ENCODE results near the gene MUC13. TPM values are rescaled to one million over a fixed set of nuclear protein-coding genes. Genes with fewer than 3 reads are reported as not detected.

Gene MUC13, protein sequence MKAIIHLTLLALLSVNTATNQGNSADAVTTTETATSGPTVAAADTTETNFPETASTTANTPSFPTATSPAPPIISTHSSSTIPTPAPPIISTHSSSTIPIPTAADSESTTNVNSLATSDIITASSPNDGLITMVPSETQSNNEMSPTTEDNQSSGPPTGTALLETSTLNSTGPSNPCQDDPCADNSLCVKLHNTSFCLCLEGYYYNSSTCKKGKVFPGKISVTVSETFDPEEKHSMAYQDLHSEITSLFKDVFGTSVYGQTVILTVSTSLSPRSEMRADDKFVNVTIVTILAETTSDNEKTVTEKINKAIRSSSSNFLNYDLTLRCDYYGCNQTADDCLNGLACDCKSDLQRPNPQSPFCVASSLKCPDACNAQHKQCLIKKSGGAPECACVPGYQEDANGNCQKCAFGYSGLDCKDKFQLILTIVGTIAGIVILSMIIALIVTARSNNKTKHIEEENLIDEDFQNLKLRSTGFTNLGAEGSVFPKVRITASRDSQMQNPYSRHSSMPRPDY
- total RNA-seq (1 to 10 TPM; 1.2 to 9.9 (median 3.5) TPM), polyA plus RNA-seq (1 to 10 TPM; 2.8 to 8.2 TPM)

- Histone ChIP-seq H3K9me3 (no peaks in the 10 kb centered on the region), H3K4me1 (no peaks in the 10 kb centered on the region), H3K27me3 (no peaks in the 10 kb centered on the region), H3K4me3 (no peak within 1 kb of the TSS), H3K27ac (peak within 1 kb of the TSS in 1 of 4 donors; percentile 7), H3K36me3 (no peaks in the 10 kb centered on the region)
- intact Hi-C loops (cut with DNase I) = loop anchor here in 1 of 3 donors (10.0 kb wide), 2 partner anchors 50 to 500 kb away; no protein-coding TSS in a partner anchor
- 48 to 58% methylated on average over 5 of the region's 5 CpGs for WGBS, 2 donors
- ATAC-seq (peak in 3 of 4 donors; percentile 44 to 67 (median 64)), FAIRE-seq (peak; percentile 72), DNase-seq (no peak)
- TF ChIP-seq, protein P1, sequence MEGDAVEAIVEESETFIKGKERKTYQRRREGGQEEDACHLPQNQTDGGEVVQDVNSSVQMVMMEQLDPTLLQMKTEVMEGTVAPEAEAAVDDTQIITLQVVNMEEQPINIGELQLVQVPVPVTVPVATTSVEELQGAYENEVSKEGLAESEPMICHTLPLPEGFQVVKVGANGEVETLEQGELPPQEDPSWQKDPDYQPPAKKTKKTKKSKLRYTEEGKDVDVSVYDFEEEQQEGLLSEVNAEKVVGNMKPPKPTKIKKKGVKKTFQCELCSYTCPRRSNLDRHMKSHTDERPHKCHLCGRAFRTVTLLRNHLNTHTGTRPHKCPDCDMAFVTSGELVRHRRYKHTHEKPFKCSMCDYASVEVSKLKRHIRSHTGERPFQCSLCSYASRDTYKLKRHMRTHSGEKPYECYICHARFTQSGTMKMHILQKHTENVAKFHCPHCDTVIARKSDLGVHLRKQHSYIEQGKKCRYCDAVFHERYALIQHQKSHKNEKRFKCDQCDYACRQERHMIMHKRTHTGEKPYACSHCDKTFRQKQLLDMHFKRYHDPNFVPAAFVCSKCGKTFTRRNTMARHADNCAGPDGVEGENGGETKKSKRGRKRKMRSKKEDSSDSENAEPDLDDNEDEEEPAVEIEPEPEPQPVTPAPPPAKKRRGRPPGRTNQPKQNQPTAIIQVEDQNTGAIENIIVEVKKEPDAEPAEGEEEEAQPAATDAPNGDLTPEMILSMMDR (IDR thresholded peaks at IDR 0.05) = no peak
Measured at GRCh38 chr3:124934577-124934976, at the start of gene MUC13. Gene MUC13, minus strand, starts transcription at chr3:124934751. Its CDS starts 39 bp downstream, at chr3:124934712.

DNA sequence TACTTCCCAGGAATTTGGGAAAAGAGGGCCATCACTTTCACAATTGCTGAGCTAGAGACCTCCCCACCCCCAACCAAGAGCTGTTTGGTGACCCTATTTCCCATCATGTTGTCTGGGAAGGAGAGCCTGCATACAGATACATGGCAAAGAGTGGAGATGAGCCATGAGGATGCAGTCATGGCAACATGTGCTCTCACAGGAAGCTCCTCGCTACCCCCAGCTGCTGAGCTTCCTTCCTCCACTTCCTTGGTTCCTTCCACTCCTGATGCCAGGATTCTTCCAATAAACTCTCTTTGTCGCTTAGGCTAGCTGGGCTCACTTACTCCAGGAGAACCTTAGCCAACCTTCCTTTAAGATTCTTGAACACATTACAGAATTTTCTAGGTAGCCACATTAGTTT is 48.3 kb upstream of the MUC13 start:
- H3K36me3 ChIP-seq = no peaks in the 10 kb centered on the region
- H3K4me1 ChIP-seq = no peaks in the 10 kb centered on the region
- TF ChIP-seq, protein P1 (IDR thresholded peaks at IDR 0.05) = no peak
- no peak for DNase-seq
- ATAC-seq = no peak
- FAIRE-seq = no peak
- no peak overlapping the region for H3K4me3 ChIP-seq
- no peaks in the 10 kb centered on the region for H3K27me3 ChIP-seq
- no peak overlapping the region for H3K27ac ChIP-seq
- no peaks in the 10 kb centered on the region for H3K9me3 ChIP-seq
- 90 to 92% methylated on average over 2 of the region's 2 CpGs for WGBS, 2 donors
- intact Hi-C loops (cut with DNase I) = loop anchor here in 1 of 3 donors (10.0 kb wide), 1 partner anchor 48 kb away; the partner anchor contains the start of gene MUC13

- whole genome bisulfite sequencing, 2 donors = 78 to 84% methylated on average over 5 of the region's 5 CpGs
- FAIRE-seq (no peak), DNase-seq (no peak), ATAC-seq (no peak)
- Histone ChIP-seq H3K9me3 (no peaks in the 10 kb centered on the region), H3K27me3 (no peaks in the 10 kb centered on the region), H3K4me1 (no peaks in the 10 kb centered on the region), H3K36me3 (no peaks in the 10 kb centered on the region), H3K27ac (no peak overlapping the region), H3K4me3 (no peak overlapping the region)
- TF ChIP-seq, protein P1 (IDR thresholded peaks at IDR 0.05) = no peak
- intact Hi-C loops (cut with DNase I) = loop anchor here in 1 of 3 donors (10.0 kb wide), 1 partner anchor 47 kb away; the partner anchor contains the start of gene MUC13
Measured at GRCh38 chr3:124981472-124981871, 46.9 kb upstream of the MUC13 start.

DNA sequence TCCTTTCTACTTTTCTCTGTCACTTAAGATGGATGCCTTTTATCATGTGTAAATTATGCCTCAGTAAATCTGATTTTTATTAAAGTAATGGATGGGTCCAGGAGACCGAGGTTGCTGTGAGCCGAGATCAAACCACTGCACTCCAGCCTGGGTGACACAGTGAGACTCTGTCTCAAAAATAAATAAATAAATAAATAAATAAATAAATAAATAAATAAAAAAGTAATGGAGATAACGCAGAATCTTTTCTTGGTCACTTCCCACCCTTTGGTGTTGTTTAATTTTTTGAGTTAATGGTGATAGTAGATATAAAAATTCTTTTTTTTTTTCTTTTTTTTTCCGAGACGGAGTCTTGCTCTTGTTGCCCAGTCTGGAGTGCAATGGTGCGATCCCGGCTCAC is 44.1 kb upstream of the MUC13 start:
- TF ChIP-seq, protein P1 (IDR thresholded peaks at IDR 0.05) = no peak
- Histone ChIP-seq H3K9me3 (no peaks in the 10 kb centered on the region), H3K27me3 (no peaks in the 10 kb centered on the region), H3K4me1 (no peaks in the 10 kb centered on the region), H3K36me3 (no peaks in the 10 kb centered on the region), H3K27ac (no peak overlapping the region), H3K4me3 (no peak overlapping the region)
- FAIRE-seq (no peak), ATAC-seq (no peak), DNase-seq (no peak)
- intact Hi-C loops (cut with DNase I) = no loop called here
- WGBS, 2 donors = 94 to 96% methylated on average over 7 of the region's 7 CpGs

Data from pancreas (tissue), 10 donors.